K562 (cell line): Measurements from ENCODE around the gene THAP4. TPM values are rescaled to one million over a fixed set of nuclear protein-coding genes. Genes with fewer than 3 reads are reported as not detected.

Experiments
- BRD9 ChIP-seq: fragments of 450-650 bp; IDR thresholded peaks from 2 replicates; pipeline ENCODE4 v1.6.1; 2018; ENCODE audit warnings: low read depth; ENCODE audit not compliant: partially characterized antibody
- CREBBP ChIP-seq: IDR thresholded peaks from one replicate; pipeline ENCODE4 v1.6.1; 2012; ENCODE audit warnings: low read depth, mild to moderate bottlenecking, control low read depth, inconsistent platforms, low read length
- FOXK2 ChIP-seq, 2 experiments: fragments of 450-650 bp; IDR thresholded peaks in 1 of 2; conservative IDR thresholded peaks in 1 of 2; 2 replicates each; pipeline ENCODE4 v1.6.1; 2016; ENCODE audit warnings: low read depth in 2 of 2, mild to moderate bottlenecking in 1 of 2
- KLF6 ChIP-seq: fragments of 250-450 bp; sonication (Bioruptor Pico); IDR thresholded peaks from 2 replicates; pipeline ENCODE4 v1.4.0; 2020; ENCODE audit warnings: mild to moderate bottlenecking, moderate library complexity, borderline replicate concordance
- LCOR ChIP-seq: sonication (generic); formaldehyde crosslinking; IDR thresholded peaks from 2 replicates; pipeline ENCODE4 v1.8.0; 2022; ENCODE audit warnings: mild to moderate bottlenecking, missing genetic modification reagents
- PCBP1 ChIP-seq: fragments of 200-400 bp; formaldehyde crosslinking; IDR thresholded peaks from 2 replicates; pipeline ENCODE4 v1.6.1; 2018; ENCODE audit warnings: mild to moderate bottlenecking, low read depth, low read length; ENCODE audit not compliant: poor library complexity, severe bottlenecking
- POLR2G ChIP-seq: fragments of 200-400 bp; formaldehyde crosslinking; IDR thresholded peaks from 2 replicates; pipeline ENCODE4 v1.6.1; 2017; ENCODE audit warnings: low read depth, mild to moderate bottlenecking, antibody characterized with exemption, low read length, moderate library complexity
- TFAM ChIP-seq: fragments of 250-450 bp; sonication (Bioruptor Pico); conservative IDR thresholded peaks from 2 replicates; pipeline ENCODE4 v1.5.0; 2021; ENCODE audit warnings: mild to moderate bottlenecking, moderate library complexity
- polyA plus RNA-seq, 8 experiments: library from polyadenylated mRNA; depleted of rRNA in 4 of 8; stranded (reverse) in 5 of 8; unstranded in 3 of 8; fragments of >200 nt; fragmentation: Nextera tagmentation in 2 of 8; fragmentation: Illumina TruSeq in 1 of 8; extraction: Ambion mirVana in 2 of 8; extraction: Trizol in 1 of 8; gene quantifications; 2 replicates each; pipeline versions ENCODE4 v1.2.1 to v1.2.3, GENCODE V29; 2011 to 2014; ENCODE audit warnings: inconsistent platforms in 1 of 8, missing spikeins in 1 of 8
- total RNA-seq, 7 experiments: library from RNA; depleted of rRNA in 6 of 7; stranded (reverse); fragments of >200 nt in 6 of 7; fragmentation: Illumina TruSeq in 2 of 7; extraction: Trizol in 2 of 7; gene quantifications; 2 replicates each; pipeline versions ENCODE4 v1.2.1 to v1.2.3, GENCODE V29; 2011 to 2021; ENCODE audit warnings: low replicate concordance in 1 of 7
- TF ChIP-seq, protein P1 (sequence below): sonication (generic); formaldehyde crosslinking; IDR thresholded peaks from 2 replicates; pipeline ENCODE4 v1.8.0; 2023; ENCODE audit warnings: mild to moderate bottlenecking, missing genetic modification reagents
- TF ChIP-seq, protein P2 (sequence below): sonication (generic); formaldehyde crosslinking; IDR thresholded peaks from 2 replicates; pipeline ENCODE4 v1.8.1; 2023; ENCODE audit warnings: mild to moderate bottlenecking, missing genetic modification reagents
- TF ChIP-seq, protein P3 (sequence below): fragments of 450-650 bp; IDR thresholded peaks from 2 replicates; pipeline ENCODE4 v1.6.1; 2018; ENCODE audit warnings: mild to moderate bottlenecking, low read depth; ENCODE audit not compliant: partially characterized antibody
- TF ChIP-seq, protein P4 (sequence below): fragments of 250-450 bp; sonication (Bioruptor Pico); IDR thresholded peaks from 2 replicates; pipeline ENCODE4 v1.5.0; 2021; ENCODE audit warnings: mild to moderate bottlenecking, borderline replicate concordance
- TF ChIP-seq, protein P5 (sequence below): IDR thresholded peaks from 2 replicates; pipeline ENCODE4 v1.6.1; 2012; ENCODE audit warnings: low read depth, low read length, improper control_type of control experiment, borderline replicate concordance

THAP4 gene
- total and polyA plus RNA-seq, 9 of the 15 experiments (the other 6 are each of a cell fraction or from before 2014, with no cell fraction given): 8.6 to 60.9 (median 43.9) TPM

DNA sequence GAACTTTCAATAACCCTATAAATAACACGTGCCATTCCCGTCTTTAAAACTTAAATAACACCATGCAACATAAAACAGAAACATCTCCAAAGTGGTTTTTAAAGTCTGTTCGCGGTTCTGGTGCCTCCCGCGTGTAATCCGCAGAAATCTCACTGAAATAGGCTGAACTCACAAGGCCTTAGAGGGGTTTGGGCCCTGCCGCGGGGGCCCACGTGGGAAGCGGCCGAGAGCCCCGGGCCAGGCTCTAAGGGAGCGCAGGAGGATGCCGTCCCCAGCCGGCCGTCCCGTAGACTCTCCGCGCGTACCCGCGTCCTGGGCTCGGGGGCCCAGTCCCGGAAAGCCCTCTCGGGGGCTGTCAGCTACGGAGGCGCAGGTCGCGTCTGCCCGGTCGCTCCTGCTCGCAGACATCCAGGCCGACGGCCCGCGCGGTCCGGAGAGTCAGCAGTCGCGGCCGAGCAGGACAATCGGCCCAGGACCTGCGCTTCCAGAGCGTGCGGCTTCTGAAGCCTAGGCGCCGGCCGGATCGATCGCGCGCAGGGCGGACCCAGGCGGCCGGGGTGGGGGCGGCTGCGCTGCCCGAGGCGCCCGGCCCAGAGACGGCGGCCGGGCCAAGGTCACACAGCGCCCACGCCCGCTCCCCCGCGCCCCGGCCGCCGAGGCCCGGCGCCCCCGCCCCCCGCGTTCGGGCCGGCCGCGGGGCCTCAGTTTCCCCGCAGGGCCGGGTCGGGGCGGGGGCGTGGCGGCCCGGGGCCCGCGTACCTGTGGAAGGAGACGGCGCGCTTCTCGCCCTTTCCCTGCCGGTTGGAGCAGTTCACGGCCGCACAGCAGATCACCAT is 558 bp downstream of the THAP4 start (continued):
- TF ChIP-seq, protein P1, sequence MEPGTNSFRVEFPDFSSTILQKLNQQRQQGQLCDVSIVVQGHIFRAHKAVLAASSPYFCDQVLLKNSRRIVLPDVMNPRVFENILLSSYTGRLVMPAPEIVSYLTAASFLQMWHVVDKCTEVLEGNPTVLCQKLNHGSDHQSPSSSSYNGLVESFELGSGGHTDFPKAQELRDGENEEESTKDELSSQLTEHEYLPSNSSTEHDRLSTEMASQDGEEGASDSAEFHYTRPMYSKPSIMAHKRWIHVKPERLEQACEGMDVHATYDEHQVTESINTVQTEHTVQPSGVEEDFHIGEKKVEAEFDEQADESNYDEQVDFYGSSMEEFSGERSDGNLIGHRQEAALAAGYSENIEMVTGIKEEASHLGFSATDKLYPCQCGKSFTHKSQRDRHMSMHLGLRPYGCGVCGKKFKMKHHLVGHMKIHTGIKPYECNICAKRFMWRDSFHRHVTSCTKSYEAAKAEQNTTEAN (CRISPR knock-in tag): no peak
- TF ChIP-seq FOXK2 (conservative IDR thresholded peaks at IDR 0.05 in 1 of 2, IDR thresholded peaks at IDR 0.05 in 1 of 2; ENCODE audit: low read depth in 2 of 2) (no peak), POLR2G (peak; percentile 49; the same call in 1 of the 2 replicates), CREBBP (no peak), BRD9 (no peak), PCBP1 (no peak), KLF6 (CRISPR knock-in tag) (no peak), TFAM (CRISPR knock-in tag) (no peak), LCOR (CRISPR knock-in tag) (no peak)
- TF ChIP-seq, protein P2, sequence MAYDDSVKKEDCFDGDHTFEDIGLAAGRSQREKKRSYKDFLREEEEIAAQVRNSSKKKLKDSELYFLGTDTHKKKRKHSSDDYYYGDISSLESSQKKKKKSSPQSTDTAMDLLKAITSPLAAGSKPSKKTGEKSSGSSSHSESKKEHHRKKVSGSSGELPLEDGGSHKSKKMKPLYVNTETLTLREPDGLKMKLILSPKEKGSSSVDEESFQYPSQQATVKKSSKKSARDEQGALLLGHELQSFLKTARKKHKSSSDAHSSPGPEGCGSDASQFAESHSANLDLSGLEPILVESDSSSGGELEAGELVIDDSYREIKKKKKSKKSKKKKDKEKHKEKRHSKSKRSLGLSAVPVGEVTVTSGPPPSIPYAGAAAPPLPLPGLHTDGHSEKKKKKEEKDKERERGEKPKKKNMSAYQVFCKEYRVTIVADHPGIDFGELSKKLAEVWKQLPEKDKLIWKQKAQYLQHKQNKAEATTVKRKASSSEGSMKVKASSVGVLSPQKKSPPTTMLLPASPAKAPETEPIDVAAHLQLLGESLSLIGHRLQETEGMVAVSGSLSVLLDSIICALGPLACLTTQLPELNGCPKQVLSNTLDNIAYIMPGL (CRISPR knock-in tag): no peak
- TF ChIP-seq, protein P3, sequence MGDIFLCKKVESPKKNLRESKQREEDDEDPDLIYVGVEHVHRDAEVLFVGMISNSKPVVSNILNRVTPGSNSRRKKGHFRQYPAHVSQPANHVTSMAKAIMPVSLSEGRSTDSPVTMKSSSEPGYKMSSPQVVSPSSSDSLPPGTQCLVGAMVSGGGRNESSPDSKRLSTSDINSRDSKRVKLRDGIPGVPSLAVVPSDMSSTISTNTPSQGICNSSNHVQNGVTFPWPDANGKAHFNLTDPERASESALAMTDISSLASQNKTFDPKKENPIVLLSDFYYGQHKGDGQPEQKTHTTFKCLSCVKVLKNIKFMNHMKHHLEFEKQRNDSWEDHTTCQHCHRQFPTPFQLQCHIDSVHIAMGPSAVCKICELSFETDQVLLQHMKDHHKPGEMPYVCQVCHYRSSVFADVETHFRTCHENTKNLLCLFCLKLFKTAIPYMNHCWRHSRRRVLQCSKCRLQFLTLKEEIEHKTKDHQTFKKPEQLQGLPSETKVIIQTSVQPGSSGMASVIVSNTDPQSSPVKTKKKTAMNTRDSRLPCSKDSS: no peak
- TF ChIP-seq, protein P4, sequence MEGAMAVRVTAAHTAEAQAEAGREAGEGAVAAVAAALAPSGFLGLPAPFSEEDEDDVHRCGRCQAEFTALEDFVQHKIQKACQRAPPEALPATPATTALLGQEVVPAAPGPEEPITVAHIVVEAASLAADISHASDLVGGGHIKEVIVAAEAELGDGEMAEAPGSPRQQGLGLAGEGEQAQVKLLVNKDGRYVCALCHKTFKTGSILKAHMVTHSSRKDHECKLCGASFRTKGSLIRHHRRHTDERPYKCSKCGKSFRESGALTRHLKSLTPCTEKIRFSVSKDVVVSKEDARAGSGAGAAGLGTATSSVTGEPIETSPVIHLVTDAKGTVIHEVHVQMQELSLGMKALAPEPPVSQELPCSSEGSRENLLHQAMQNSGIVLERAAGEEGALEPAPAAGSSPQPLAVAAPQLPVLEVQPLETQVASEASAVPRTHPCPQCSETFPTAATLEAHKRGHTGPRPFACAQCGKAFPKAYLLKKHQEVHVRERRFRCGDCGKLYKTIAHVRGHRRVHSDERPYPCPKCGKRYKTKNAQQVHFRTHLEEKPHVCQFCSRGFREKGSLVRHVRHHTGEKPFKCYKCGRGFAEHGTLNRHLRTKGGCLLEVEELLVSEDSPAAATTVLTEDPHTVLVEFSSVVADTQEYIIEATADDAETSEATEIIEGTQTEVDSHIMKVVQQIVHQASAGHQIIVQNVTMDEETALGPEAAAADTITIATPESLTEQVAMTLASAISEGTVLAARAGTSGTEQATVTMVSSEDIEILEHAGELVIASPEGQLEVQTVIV (CRISPR knock-in tag): no peak
- TF ChIP-seq, protein P5, sequence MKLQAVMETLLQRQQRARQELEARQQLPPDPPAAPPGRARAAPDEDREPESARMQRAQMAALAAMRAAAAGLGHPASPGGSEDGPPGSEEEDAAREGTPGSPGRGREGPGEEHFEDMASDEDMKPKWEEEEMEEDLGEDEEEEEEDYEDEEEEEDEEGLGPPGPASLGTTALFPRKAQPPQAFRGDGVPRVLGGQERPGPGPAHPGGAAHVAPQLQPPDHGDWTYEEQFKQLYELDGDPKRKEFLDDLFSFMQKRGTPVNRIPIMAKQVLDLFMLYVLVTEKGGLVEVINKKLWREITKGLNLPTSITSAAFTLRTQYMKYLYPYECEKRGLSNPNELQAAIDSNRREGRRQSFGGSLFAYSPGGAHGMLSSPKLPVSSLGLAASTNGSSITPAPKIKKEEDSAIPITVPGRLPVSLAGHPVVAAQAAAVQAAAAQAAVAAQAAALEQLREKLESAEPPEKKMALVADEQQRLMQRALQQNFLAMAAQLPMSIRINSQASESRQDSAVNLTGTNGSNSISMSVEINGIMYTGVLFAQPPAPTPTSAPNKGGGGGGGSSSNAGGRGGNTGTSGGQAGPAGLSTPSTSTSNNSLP: no peak
